HG03571 (cell line): ENCODE measurements around the gene DIP2C.
"Not testable (repeated sequence)": the region's sequence is repeated elsewhere in the genome, so short reads cannot be mapped to it uniquely, and the experiment has no call there.

ENCODE experiments used
- ATAC-seq: cut with Tn5 transposase; IDR thresholded peaks from one replicate; pipeline ENCODE4 v1.9.1; 2021; ENCODE audit not compliant: unreplicated experiment

The DIP2C gene

DNA sequence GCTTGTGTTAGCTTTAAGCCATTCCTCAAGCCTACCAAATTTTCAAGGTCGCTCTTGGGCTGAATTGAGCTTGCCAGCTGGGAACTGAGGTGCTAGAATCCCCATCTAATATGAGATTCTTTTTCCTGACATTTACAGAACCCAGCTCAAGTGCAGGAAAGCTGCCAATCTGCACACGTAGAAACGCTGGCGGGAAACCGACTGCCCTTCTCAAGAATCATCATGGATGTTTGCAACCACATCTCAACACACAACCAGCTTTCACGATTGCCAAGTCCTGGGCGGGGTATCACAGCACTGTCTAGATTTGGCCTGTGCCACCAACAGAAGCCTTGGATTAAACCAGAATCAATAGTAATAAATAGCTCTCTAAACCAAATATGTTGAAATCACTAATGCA is 203.7 kb downstream of the DIP2C start:
- ATAC-seq: no peak

DNA sequence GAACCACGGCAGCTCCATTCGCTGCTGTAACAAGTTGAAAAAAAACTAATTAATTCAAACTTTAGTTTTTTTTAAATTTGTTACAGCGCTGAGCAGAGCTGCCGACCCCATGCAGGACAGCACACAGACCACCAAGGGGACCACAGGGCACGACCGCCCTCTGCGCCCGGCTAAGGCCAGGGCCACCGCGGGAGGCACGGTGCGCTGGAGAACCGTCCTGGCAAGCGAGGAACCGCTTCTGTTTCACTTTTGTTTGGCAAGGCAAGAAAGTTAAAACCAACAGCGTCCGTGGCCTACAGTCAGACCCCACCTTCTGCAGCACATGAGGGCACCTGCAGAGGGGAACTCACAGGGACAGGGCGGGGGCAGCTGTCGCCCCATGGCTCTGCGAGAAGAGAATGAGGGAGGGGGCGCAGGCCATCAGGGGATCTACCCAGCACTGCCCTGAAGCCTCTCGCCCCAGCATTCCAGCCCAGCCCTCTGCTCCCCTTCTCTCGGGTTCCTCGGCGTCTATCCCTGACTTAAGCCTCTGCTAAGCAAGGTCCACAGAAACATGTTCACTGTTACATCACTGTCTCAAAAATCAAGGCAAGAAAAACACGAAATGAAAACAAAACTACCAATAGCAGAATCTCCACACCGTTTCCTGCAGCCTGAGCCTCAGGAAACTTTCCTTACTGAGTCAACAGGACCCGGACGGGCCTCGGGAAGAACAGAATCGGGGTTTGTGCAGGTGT is 204.4 kb downstream of the DIP2C start:
- ATAC-seq: no peak

DNA sequence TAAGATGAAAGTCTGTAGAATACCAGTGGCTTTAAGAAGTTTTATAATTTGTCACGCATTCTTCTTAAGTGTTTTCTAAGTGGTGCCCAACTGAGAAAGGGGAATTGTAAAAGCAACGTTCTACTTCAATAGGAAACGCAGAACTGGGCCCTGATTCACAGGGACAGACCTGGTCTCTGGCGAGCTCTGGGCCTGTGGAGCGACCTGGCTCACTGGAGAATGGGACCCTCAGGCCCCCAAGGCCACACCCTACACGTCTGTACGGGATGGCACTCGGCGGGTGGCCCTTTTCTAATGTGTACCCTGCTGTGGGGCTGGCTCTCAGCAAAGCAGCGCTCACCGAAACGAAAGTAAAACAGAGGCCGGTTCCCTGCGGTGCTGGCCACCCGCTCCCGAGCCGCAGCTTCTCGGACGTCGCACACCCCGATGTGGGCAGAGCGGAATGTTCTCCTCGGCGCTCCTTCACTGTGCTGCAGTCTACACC is 205.0 kb downstream of the DIP2C start:
- ATAC-seq: no peak

DNA sequence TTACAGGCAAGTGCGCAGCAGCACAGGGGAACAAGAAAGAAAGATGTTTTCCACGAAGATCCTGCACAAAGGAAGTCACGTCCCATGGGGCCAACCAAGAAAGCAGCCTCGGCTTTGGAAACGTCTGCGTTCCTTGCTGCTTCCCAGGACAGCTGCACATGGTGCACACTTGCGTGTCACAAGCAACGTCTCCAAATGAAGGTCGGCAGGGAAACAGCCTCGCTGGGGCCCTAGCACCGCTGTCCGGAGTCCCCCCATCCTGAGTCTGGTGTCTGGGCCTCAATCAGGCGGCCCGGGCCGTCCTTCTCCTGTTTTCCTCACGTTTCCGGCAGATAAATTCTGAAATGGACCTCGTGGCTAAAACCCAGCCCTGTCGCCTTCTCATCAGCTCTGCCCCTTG is 206.2 kb downstream of the DIP2C start:
- ATAC-seq: no peak

DNA sequence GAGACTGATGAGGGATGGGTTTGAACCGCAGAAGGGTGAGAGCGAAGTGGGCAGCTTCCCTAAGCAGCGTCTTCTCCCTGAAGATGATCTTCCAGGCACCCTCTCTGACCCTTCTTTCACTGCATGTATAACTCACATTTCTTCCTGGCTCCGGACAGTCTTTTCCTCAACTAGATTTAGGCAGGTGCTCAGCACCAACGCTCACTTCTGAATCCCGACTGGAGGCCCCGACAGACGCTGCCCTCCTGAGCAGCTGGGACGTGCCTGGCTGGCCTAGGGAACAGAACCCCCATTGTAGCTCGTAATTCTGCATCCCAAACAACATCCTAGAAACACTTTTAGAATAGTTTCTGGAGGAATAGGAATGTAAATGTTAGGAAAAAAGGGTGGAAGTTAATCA is 206.6 kb downstream of the DIP2C start:
- no peak for ATAC-seq

DNA sequence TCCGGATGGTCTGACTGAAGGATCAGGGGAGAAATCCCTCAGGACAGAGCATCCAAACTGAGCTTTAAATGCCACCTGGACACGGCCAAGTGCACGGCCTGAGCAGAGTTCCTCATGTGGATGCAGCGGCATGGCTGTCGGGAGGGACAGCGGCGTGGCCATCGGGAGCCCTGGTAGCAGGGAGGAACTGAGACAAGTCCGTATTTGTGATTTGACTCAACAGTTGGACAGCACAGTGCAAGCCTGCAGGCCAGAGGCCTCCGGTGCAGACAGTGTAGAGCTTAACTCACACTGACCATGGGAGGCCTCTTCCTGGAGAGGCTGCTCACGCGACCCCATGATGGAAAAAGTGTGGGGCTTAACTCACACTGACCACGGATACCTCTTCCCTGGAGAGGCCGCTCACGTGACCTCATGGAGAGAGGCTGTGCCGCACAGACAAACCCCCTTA is 207.4 kb downstream of the DIP2C start:
- ATAC-seq: no peak

DNA sequence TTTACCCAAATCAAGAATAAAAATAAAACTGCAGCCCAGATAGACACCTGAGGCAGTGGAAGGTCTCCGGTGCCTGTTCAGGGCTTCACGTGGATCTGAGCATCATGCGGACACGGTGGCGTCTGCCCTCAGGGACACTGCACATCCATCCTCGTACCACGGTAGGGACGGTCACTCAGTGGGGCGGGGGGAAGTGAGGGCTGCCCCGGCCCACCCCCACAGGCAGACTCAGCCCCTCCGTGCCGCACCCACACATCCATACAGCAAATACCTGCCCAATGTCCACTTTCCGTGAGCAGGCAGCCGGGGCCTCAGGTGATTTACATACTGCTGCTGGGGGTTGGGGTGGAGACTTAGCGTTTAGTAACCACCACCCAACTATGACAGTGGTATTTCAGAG is 207.8 kb downstream of the DIP2C start:
- no peak for ATAC-seq

DNA sequence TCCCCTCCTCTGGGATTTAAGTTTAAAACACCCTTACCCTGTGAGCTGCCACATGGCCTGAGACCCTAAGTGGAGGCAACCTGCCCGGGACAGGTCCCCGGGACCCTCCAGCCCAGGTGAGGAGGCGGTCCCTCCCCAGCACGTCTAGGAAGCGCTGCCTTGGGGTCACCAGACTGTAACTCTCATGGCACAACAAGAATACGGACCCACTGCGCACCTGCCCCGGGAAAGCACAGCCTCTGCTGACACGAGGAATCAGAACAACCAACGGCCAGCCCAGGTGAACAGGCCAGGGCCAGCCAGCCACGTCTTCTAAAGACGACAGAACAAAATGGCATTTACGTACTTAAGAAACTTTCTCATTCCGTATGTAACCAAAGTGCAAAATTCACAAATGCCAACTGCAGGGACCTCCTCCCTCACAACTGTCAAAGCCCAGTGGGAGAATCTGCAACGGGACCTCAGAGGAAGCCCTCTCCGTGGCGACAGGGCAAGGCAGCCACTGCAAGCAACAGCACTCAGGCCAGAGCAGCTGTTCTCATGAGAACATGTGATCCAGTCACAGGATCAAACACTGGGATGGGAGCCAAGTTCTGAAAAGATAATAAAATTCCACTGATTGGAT is 208.4 kb downstream of the DIP2C start:
- no peak for ATAC-seq

DNA sequence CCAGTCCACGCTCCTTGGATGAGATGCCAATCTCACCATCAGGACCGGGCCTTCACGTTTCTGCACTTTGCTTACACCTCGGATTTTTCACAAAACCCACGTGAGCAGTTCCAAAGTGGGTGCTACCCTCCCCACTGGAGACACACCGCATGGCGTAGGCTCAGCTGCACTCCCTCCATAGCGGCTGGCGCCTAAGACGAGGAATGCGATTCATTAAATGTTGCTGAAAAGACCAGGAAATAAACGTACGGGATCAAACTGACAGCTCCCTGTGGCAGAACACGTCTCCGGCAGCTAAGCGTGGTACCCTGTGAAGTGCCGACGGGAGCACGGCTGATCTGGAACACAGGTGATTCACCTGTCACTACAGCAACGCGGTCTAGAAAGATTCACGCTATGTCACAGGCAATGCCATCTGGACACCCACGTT is 209.0 kb downstream of the DIP2C start:
- no peak for ATAC-seq

DNA sequence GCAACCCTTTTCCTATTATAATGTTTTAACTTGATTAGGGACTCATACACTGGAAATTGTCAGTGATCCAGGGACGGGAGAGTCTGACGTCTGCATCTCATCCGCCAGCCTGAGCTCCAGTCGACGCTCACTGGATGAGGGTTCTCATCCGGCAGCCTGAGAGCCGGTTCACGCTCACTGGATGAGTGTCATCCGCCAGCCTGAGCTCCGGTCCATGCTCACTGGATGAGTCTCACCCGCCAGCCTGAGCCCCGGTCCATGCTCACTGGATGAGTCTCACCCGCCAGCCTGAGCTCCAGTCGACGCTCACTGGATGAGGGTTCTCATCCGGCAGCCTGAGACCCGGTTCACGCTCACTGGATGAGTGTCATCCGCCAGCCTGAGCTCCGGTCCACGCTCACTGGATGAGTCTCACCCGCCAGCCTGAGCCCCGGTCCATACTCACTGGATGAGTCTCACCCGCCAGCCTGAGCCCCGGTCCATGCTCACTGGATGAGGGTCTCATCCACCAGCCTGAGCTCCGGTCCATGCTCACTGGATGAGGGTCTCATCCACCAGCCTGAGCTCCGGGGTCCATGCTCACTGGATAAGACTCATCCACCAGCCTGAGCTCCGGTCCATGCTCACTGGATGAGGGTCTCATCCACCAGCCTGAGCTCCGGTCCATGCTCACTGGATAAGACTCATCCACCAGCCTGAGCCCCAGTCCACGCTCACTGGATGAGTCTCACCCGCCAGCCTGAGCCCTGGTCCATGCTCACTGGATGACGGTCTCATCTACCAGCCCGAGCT is 209.6 kb downstream of the DIP2C start:
- ATAC-seq: not testable (repeated sequence)

DNA sequence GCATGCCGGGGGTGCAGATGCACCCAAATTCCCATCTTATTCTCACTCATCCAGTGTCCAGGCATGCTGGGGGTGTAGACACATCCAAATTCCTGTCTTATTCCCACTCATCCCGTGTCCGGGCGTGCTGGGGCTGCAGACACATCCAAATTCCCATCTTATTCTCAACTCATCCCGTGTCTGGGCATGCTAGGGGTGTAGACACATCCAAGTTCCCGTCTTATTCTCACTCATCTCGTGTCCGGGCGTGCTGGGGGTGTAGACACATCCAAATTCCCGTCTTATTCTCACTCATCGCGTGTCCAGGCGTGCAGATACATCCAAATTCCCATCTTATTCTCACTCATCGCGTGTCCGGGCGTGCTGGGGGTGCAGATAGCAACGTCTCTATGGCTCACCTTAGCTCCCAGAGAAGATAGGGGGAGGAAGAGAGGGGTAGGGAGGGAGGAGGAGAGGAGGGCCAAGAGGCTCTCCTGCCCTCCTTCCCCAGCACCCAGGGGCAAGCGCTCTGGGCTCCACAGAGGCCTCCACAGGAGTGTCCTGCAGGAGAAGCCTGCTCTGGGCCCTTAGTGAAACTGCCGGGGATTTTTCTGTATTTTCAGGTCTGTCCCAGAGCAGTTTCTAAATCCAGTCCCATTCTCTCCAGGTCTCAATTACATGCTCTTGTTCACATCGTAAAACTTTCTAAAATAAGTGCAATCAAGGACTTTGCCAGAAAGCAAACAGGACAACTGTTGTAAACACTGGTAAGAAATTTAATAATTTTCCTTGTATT is 210.8 kb downstream of the DIP2C start:
- no peak for ATAC-seq

DNA sequence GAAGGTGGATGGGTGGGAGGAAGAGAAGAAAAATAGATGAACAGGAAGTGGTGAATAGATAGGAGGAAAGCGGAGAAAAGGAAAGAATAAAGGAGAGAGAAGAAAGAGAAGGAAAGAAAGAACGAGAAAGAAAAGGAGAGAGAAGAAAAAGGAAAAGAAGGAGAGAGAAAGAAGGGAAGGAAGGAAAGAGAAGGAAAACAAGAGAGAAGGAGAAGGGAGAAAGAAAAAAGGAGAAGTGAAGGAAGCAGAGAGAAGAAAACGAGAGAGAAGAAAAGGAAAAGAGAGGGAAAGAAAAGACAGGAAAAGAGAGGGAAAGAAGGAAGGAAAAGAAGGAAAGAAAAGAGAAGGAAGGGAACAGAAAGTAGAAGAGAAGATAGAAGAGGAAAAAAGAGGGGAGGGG is 211.8 kb downstream of the DIP2C start:
- no peak for ATAC-seq

DNA sequence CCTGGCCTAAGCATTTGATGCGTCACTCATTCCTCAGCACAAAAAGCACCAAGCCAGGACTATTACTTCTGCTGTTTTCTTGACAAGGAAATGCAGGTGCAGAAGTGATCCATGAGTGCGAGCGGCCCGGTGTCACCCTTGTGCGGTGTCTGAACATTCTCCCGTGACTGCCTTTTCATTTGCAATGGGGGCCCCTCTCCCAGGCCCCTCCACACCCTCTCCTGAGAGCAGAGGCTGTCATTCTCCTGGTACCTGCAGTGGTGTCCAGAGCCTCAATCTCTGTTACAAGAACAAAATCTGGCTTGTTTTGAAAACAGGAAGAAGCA is 213.1 kb downstream of the DIP2C start:
- ATAC-seq: no peak

DNA sequence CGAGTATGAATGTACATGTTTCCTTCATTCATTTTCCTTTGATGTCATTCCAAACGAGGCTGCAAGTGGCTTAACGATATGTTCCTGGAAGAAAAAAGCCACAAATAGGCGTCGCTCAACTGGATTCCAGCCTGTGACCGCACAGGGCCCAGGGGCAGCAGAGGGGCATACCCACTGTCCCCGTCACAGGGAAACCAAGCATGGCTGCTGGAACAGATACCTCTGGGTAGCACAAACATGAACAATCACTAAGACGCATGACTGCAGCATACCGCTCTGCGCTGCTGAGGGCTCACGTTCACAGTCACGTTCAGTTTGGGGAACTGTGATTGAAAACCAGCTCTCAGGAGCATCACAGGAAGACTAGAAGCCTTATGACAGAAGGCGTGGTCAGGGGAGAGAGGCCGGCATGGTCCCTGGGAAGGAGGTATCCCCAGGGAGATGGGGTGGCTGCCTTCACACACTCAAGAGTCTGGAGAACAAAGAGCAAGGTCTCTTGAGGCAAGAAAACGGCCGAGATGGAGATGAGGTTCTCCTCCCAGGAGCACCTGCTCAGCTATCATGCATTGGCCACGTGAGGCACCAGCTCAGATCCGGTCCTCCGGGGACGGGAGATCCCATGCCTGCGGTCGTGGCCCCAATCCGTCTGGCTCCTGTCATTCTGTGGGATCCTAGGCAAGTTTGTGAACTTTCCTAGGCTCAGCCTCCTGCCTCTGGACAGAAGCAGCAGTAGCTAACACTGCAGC is 213.6 kb downstream of the DIP2C start:
- no peak for ATAC-seq

DNA sequence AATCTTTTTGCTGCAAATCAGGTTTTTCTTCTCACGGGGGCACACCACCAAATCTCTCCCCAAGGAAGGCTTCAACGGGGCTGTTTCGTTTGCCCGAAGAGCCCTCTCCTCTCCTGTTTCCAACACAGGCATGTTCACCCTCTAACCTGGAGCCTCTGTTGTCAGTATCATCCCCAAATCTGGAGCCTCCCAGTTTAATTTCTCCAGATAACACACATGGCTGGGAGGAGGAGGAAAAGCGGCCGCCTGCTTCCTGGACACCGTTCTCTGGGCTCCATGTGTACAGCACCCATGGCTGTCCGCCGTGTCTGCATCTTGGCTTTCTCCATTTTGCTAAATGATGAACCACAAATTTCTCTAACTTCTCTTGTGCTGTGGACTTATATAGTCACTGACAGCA is 214.5 kb downstream of the DIP2C start:
- no peak for ATAC-seq

DNA sequence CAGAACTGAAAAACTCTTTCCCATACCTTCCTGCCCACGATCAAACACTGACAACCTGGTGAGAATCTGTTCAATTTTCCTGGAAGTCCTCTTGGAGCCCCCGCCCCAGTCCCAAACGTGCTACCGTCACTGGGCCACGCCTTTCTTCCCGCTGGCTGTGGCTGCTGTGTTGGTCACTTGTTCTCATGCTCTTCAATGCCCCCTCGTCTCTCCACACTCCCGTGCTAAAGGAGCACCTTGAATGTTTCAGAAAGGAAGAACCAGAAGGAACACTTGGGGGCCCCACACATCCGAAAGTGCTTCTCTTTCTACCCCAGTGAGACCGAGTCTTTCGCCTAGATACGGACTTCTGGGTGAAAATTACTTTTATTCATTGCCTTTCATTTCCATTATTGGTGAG is 215.1 kb downstream of the DIP2C start:
- no peak for ATAC-seq

DNA sequence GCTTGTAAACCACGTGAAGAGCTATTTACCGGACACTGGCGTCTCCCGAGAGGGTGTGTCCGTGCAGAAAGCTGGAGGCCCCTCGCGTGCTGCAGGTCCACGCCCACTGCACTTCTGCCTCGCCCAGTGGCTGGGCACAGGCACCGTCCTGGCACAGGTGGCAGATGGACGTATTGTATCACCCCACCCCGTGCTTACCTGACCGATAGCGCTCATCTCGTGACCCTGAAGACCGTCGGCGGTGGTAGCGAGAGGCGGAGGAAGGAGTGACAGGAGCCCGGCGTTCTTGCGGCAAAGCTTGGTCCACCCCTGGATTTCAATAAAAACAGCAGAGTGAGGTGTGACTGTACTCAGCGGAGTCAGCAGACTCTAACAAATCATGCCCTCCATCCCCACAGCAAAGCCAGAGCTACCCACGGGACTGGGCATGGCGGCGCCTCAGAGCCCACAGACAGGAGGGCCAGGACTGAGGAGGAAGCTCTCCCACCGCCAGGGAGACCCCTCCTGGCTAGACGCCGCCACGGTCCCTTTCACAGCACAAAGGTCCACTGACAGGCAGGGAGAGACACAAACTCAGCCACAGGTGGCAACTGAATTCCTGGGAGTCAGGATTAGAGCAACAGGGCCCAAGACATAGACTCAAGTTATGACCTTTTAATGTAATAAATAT is 217.1 kb downstream of the DIP2C start:
- ATAC-seq: no peak

DNA sequence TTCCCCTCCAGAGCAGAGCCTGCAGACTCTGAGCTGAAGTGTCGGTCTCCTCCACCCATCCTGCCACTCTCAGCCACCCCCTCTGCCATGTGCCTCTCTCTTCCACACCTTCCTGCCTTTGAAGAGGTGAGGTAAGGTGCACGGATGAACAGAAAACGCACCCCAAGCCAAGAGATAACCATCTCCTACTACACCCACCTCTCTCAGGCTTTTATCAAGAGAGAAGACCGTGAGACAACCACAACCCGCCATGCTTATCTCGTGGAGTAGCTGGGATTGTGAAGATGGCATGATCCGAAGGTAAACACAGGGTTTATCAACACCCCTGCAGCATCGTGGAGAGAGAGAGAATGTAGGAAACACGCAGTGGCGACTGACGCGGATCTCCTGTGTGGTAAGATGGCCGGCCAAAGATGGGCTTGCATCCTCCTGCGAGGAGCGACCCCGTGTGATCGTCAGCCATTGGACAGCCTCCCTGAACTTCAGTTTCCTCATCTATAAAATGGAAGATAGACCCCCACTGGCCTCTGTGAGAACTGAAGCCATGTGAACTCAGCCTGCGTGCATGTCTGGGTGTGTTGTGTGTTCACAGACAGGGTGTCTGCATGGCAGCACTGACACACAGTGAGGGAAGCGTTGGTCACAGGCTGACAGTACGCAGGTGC is 219.0 kb downstream of the DIP2C start:
- ATAC-seq: no peak

DNA sequence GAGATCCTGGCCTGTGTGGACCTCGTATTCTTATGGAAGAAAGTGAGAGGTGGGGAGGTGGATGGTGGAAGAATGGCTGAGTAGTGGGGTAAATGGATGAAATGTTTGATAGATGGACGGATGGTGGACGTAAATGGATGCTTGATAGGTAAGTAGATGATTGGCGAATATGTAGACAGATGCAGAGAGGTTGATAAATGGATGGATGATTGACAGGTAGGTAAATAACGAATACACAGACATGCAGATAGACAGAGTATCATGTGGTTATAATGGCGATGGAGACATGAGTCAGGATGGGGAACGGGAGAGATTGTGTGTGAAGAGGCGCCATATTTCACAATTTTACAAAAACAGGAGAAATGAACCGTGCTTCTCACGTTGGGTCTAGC is 219.5 kb downstream of the DIP2C start:
- no peak for ATAC-seq
